ENCODE measurements around the gene ERGIC3.

DNA sequence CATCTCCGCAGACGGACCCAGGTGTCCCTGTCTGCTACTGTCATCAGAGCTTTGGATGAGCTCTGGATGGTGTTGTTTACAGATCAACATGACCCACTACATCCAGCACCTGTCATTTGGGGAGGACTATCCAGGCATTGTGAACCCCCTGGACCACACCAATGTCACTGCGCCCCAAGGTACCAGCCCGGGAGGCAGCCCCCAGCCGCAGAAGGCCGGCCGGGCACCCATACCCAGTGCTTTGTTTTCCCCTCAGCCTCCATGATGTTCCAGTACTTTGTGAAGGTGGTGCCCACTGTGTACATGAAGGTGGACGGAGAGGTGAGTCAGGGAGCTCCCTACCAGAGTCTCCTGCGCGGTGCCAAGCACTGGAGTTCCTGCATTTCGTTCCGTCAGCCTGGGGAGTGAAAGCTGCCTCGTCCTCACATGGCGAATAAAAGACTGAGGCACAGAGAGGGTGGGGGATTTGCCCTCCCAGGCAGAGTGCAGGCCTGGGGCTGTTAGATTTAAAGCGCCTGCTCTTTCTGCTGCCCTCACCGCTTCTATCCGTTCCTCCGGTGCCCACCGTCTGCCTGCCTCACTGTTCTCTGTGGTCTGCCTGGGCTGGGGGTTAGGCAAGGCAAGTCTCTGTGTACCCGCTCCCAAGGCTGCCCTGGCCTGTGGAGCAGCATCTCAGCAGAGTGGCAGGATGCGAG, 14.2 kb downstream of the ERGIC3 start:
- TF ChIP-seq, protein P1, sequence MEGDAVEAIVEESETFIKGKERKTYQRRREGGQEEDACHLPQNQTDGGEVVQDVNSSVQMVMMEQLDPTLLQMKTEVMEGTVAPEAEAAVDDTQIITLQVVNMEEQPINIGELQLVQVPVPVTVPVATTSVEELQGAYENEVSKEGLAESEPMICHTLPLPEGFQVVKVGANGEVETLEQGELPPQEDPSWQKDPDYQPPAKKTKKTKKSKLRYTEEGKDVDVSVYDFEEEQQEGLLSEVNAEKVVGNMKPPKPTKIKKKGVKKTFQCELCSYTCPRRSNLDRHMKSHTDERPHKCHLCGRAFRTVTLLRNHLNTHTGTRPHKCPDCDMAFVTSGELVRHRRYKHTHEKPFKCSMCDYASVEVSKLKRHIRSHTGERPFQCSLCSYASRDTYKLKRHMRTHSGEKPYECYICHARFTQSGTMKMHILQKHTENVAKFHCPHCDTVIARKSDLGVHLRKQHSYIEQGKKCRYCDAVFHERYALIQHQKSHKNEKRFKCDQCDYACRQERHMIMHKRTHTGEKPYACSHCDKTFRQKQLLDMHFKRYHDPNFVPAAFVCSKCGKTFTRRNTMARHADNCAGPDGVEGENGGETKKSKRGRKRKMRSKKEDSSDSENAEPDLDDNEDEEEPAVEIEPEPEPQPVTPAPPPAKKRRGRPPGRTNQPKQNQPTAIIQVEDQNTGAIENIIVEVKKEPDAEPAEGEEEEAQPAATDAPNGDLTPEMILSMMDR (IDR thresholded peaks at IDR 0.05): no peak
- no peak for TF ChIP-seq POLR2A (IDR thresholded peaks at IDR 0.05)
- TF ChIP-seq EP300 (IDR thresholded peaks at IDR 0.05): no peak
